Activated CD4-positive, alpha-beta T cell treated with anti-CD3 and anti-CD28 coated beads, Interleukin-2, amount 10 ng/mL, durations not matched to agents 24 days and 14 days (primary cell): ENCODE results near the gene BBIP1. TPM values are rescaled to one million over a fixed set of nuclear protein-coding genes. Genes with fewer than 3 reads are reported as not detected.
A peak's percentile ranks its signal among the peaks of the same experiment; 100 is the strongest.

ENCODE experiments used
- DNase-seq: peaks from one replicate; pipeline ENCODE4 v3.0.0; 2022
- H3K27ac Mint-ChIP-seq: one replicate; pipeline ENCODE4 v1.8.0; 2022; ENCODE audit warnings: mild to moderate bottlenecking, mixed read lengths
- H3K27me3 Mint-ChIP-seq: one replicate; pipeline ENCODE4 v1.8.0; 2022; ENCODE audit warnings: mixed read lengths
- H3K36me3 Mint-ChIP-seq: one replicate; pipeline ENCODE4 v1.8.0; 2022; ENCODE audit warnings: low read depth, mild to moderate bottlenecking, mixed read lengths
- H3K4me1 Mint-ChIP-seq: one replicate; pipeline ENCODE4 v1.8.0; 2021; ENCODE audit warnings: mixed read lengths
- H3K4me3 Mint-ChIP-seq: one replicate; pipeline ENCODE4 v1.8.0; 2022; ENCODE audit warnings: mild to moderate bottlenecking, moderate library complexity, mixed read lengths
- H3K9me3 Mint-ChIP-seq: one replicate; pipeline ENCODE4 v1.8.0; 2021; ENCODE audit warnings: mixed read lengths
- intact Hi-C: fragments of 100-400 bp; cut with micrococcal nuclease; formaldehyde crosslinking; loops from one replicate; pipeline ENCODE4 v1.15.1; 2023
- total RNA-seq: library from RNA; stranded (reverse); gene quantifications from 2 replicates; pipeline ENCODE4 v1.2.3, GENCODE V29; 2022

The BBIP1 gene
- total RNA-seq, 1 donor from 2014 or later = 31.1 TPM

DNA sequence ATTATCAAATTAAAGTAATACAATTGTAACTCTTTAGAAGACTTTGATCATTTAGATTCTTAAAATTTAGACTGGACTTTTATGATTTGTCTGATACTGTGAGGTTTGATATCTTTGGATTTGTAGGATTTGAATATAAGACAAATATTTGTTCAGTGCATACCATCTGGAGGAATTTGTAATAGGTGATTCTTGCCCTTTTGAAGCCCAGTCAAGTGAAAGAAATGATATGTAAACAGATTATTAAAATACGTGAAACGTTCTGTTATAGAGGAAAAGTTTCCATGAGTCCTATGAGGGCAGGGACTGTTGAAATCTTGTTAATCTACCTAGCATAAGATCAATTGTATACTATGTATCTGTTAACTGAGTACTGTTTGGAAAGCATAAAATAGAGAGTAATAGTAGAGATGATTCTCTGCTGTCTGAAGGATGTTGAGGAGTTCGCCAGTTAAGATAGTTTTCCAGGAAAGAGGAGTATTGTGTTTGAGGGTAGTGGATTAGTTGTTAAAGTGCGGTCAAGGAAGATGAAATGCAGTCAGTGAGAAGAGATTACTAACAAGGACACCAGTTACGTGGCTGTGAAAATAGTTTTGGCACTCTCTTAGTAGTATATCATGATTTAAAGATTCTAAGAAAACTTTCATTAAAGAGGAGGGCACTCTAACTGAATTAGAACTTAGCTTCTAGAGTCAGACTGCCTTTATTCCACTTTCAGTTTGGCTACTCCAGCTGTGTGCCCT lies 32.9 kb downstream of the BBIP1 start:
- no peak for DNase-seq
- intact Hi-C loops = no loop called here
- Mint-ChIP-seq H3K4me3 (no peak overlapping the region), H3K36me3 (peaks cover 55% of the 10 kb centered on the region), H3K27me3 (no peaks in the 10 kb centered on the region), H3K27ac (no peak overlapping the region), H3K4me1 (peaks cover 19% of the 10 kb centered on the region), H3K9me3 (no peaks in the 10 kb centered on the region)

DNA sequence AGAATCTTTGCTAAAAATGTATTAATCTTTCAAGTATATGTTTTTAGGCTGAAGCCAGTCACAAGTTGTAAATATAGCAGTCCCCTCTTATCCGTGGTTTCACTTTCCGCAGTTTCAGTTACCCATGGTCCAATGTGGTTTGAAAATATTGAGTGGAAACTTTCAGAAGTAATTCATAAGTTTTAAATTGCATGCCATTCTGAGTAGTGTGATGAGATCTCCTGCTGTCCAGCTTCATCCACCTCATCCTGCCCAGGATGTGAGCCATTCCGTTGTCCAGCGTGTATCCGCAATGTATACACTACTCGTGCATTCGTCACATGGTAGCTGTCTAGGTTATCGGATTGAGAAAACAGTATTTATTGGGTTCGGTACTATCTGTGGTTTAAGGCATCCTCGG lies 35.1 kb downstream of the BBIP1 start:
- peak overlapping the region; percentile 70 for H3K4me3 Mint-ChIP-seq
- no peaks in the 10 kb centered on the region for H3K27me3 Mint-ChIP-seq
- intact Hi-C loops = no loop called here
- H3K9me3 Mint-ChIP-seq = no peaks in the 10 kb centered on the region
- H3K27ac Mint-ChIP-seq = peak overlapping the region; percentile 60
- peaks cover 51% of the 10 kb centered on the region for H3K36me3 Mint-ChIP-seq
- DNase-seq = no peak
- peaks cover 28% of the 10 kb centered on the region for H3K4me1 Mint-ChIP-seq

DNA sequence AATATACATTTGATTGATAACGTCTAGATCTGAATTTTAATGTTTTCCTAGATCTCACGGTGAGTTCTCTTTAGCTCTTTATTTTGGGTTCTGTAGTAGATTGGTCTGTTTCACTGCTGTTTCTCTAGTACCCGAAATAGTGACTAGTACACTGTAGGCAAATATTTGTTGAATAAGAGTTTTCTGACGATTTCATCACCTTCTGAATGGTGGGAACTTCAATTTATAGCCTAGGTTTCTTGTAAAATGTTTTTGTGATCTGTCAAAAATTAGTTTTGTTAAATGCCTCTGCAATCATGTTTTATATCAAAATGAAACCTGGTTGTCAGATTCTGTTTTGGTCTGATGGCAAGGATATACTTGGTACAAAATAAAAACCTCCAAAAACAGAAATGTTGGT lies 37.1 kb downstream of the BBIP1 start:
- H3K4me3 Mint-ChIP-seq = no peak overlapping the region
- no peak for DNase-seq
- peaks cover 51% of the 10 kb centered on the region for H3K36me3 Mint-ChIP-seq
- H3K9me3 Mint-ChIP-seq = no peaks in the 10 kb centered on the region
- peaks cover 31% of the 10 kb centered on the region for H3K4me1 Mint-ChIP-seq
- intact Hi-C loops = no loop called here
- no peaks in the 10 kb centered on the region for H3K27me3 Mint-ChIP-seq
- H3K27ac Mint-ChIP-seq = no peak overlapping the region

DNA sequence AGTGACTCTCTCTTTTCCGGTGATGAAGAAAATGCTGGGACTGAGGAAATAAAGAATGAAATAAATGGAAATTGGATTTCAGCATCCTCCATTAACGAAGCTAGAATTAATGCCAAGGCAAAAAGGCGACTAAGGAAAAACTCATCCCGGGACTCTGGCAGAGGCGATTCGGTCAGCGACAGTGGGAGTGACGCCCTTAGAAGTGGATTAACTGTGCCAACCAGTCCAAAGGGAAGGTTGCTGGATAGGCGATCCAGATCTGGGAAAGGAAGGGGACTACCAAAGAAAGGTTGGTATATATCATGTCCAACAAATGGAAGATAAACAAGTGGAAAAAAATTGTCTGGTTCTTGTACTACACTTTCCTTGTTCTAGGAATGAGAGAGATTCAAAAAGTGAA lies 37.7 kb downstream of the BBIP1 start:
- no peaks in the 10 kb centered on the region for H3K9me3 Mint-ChIP-seq
- H3K4me1 Mint-ChIP-seq = peaks cover 31% of the 10 kb centered on the region
- peaks cover 50% of the 10 kb centered on the region for H3K36me3 Mint-ChIP-seq
- intact Hi-C loops = no loop called here
- H3K27me3 Mint-ChIP-seq = no peaks in the 10 kb centered on the region
- H3K4me3 Mint-ChIP-seq = no peak overlapping the region
- peak overlapping the region; percentile 12 for H3K27ac Mint-ChIP-seq
- DNase-seq = no peak

DNA sequence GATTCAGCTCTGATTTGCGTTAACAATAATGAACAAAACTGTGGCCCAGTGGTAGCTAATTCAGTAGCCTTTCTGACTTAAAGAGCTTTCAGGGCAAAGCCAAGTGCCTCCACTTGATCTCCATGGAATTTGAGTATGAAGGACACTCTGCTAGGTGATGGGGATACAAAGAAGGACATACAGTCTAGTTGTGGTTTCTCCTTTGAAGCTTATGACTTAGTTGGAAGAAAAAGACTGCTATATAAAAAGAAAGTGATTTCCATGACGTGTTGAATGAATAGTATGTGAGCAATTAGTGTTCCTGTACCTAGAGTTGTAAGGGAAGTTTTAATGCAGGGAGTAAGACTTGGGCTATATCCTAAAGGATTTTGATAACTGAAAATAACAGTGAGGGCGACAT lies 39.0 kb downstream of the BBIP1 start:
- Mint-ChIP-seq H3K27me3 (no peaks in the 10 kb centered on the region), H3K36me3 (peaks cover 49% of the 10 kb centered on the region), H3K27ac (no peak overlapping the region), H3K4me3 (no peak overlapping the region), H3K9me3 (no peaks in the 10 kb centered on the region), H3K4me1 (peaks cover 27% of the 10 kb centered on the region)
- DNase-seq = no peak
- intact Hi-C loops = no loop called here

DNA sequence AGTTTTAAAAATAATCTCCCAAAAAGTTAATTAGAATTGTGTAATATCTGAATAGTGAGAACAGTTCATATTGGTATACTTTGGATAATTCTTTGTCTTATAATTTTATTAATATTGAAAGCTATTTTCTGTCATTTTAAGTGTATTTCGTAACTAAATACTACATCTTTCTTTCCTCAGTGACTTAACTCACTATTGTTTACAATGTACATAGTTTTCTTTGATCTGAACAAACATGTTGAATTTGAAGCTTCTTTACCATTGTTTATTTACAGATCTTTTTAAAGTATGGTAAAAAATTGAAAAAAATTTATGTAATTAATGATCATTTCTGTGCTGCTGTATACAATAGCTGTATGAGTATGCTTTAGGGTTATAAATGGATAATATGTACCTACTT lies 42.2 kb downstream of the BBIP1 start:
- no peak overlapping the region for H3K4me3 Mint-ChIP-seq
- intact Hi-C loops = no loop called here

DNA sequence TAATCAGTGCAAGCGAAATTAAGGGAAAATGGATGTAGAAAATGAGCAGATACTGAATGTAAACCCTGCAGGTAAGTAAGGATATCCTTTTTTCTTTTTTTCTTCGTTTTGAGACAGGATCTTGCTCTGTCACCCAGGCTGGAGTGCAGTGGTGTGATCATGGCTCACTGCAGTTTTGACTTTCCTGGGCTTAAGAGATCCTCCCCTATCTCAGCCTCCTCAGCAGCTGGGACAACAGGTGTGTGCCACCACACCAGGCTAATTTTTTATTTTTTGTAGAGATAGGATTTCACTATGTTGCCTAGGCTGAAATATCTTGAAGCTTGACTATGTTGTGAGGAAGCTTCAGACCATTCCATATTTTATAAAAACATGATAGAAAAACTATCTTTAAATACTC lies 43.0 kb downstream of the BBIP1 start:
- Mint-ChIP-seq H3K9me3 (no peaks in the 10 kb centered on the region), H3K36me3 (peaks cover 27% of the 10 kb centered on the region), H3K4me1 (peaks cover 27% of the 10 kb centered on the region), H3K4me3 (no peak overlapping the region), H3K27ac (no peak overlapping the region), H3K27me3 (no peaks in the 10 kb centered on the region)
- DNase-seq = no peak
- intact Hi-C loops = no loop called here

More for the DNA sequence above, 42.2 kb downstream of the BBIP1 start:
- Mint-ChIP-seq H3K36me3 (peaks cover 33% of the 10 kb centered on the region), H3K4me1 (peaks cover 26% of the 10 kb centered on the region), H3K9me3 (no peaks in the 10 kb centered on the region), H3K27ac (no peak overlapping the region), H3K27me3 (no peaks in the 10 kb centered on the region)
- DNase-seq = no peak

DNA sequence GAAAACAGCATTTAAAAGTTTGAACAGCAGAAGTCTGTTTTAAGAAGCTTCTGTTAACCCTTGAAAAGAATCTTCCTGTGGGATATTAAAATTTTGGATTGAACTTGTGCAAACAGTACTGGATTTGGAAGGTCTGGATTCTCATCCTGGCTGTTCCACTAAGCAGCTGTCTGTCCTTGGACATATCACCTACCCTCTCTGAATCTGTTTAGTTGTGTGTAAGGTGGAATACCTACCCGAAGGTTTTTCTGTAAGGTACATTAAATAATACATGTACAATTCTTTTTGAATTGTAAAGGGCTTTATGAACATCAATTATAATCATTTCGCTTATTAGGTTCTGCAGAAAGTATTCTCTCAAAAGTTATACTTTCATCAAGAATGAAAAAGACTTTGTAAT lies 45.0 kb downstream of the BBIP1 start:
- intact Hi-C loops = no loop called here
- Mint-ChIP-seq H3K27ac (peak overlapping the region; percentile 23), H3K9me3 (no peaks in the 10 kb centered on the region), H3K36me3 (peaks cover 20% of the 10 kb centered on the region), H3K4me1 (peaks cover 40% of the 10 kb centered on the region), H3K27me3 (no peaks in the 10 kb centered on the region), H3K4me3 (peak overlapping the region; percentile 78)
- DNase-seq = no peak

DNA sequence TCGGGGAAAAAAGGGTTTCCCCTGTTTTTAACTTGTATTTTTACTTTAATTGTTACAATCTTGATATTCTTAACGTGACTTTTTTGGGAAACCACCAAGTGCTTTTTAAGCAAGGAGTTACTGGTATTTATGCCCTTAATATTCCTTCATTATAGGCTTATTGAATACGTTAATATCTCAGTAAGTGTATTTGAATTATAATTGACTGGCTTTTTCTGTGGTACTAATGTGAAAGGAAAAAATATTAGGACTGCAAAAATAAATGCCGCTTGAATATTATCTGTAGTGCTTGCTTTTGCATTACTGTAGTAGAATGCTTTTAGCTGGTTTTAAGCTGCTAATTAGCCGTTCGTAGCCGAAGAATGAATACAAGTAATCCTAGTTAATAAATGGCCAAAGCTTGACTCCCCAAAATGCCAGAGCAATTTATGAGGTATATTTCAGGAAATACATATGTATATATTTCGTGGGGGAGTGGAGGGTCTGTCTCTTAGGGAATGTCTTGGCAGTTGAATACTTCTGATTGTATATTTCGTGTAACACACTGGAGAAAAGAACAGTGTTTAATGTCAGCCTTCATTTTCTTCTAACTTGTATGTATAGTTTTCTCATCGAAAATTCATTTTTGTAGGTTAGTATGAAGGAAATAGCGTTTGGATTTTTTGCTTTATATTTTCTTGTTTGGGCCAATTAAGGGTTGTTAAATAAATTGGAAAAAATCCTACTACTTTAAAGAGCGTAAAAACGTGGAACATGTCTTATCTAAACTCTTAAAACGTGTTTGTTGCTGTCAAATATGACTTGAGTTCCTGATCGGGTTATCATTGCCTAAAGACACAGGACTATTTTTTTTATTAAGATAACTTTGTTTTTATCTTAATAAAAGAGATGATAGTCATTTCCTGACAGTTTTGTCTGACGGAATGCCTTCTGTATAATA lies 45.7 kb downstream of the BBIP1 start:
- Mint-ChIP-seq H3K36me3 (peaks cover 14% of the 10 kb centered on the region), H3K27ac (peak overlapping the region; percentile 93), H3K4me1 (peaks cover 44% of the 10 kb centered on the region), H3K4me3 (peak overlapping the region; percentile 88), H3K9me3 (no peaks in the 10 kb centered on the region), H3K27me3 (no peaks in the 10 kb centered on the region)
- no peak for DNase-seq
- intact Hi-C loops = loop anchor here (1.0 kb wide), 2 partner anchors 9 to 46 kb away; partner anchors contain the start of genes BBIP1 and SHOC2

DNA sequence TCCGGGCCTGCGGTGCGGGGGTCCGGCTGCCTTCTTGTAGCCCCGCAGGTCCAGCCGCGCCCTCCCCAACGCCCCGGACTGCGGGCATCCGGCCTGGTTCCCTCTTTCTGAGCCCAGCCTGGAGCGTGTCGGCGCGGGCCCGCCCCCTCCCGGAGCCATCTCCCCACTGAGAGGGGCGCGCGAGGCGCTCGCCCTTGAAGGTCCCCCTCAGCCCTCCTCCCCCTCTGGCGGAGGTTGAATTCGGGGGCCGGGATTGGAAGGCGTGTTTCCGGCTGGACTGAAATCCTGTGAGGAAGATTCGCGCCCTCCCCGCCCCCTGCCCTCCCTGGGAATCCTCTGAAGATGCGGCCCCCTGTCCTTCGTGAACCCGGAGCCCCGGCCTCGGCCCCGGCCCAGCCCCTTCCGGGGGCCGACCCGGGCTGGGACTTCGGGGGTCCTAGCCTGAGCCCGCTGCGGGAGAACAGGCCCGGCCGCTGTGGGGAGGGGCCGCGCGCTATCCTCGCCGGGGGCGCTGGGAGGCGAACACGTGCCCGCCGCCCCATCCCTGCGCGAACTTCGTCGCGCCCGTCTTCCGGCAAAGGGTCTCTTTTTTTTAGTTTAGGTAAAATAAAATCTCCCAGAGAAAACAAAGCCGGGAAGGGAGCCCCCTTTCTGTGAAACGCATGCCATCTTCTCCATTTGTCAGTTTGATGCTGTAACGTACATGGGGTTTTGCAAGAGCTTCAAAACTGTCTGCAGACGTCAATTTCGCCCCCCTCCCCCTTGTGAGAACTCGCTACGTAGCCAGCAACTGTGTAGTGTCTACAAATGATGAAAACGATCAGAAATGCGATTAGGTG lies 46.6 kb downstream of the BBIP1 start:
- Mint-ChIP-seq H3K9me3 (no peaks in the 10 kb centered on the region), H3K27ac (peak overlapping the region; percentile 93), H3K4me3 (peak overlapping the region; percentile 88), H3K4me1 (peaks cover 50% of the 10 kb centered on the region), H3K27me3 (no peaks in the 10 kb centered on the region), H3K36me3 (peaks cover 8% of the 10 kb centered on the region)
- DNase-seq = peak; percentile 91
- intact Hi-C loops = loop anchor here (1.0 kb wide), 2 partner anchors 8 to 47 kb away; partner anchors contain the start of genes BBIP1 and SHOC2

DNA sequence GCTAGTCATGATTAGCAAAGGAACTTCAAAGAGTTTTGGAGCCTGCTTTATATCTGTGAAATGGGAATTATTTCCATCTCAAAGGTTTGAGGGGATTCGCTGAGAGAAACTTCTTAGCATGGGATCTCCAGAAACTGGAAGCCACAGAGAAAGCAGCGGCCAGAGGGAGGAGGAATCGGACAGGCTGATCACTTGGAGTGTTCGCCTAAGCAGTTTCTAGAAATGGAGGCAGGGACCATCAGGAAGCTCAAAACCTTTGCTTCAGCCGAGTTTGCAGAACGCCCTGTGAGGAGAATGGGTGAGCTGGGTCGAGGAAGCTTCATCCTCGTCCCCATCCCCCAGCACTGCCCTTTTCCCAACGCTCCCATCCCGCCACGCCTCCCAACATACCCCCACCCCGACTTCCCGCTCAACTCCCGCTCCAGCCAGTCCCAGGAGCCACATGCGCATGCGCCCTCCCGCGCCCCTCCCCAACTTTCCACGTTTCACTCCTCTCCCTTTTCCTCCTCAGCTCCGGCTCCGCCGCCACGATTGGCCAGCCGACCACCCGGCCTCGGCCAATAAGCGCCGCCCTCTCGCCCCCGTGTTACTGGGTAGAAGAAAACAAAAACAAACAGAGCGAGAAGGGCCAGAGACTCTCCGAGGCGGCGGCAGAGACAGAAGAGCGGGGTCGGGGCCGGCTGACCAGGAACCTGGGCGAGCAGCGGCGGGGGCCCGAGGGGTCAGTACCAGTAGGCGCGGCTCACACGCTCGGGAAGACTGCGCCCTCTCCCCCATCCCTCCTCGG lies 47.5 kb downstream of the BBIP1 start, which contains the start of gene PDCD4:
Gene PDCD4 (plus strand): TSS at position 631 of the 787 bp plus-strand sequence. CDS start 4,100 bp downstream, outside the sequence.
- H3K27ac Mint-ChIP-seq = peak within 1 kb of the TSS; percentile 95
- no peaks in the 10 kb centered on the region for H3K27me3 Mint-ChIP-seq
- peaks cover 6% of the 10 kb centered on the region for H3K36me3 Mint-ChIP-seq
- H3K9me3 Mint-ChIP-seq = no peaks in the 10 kb centered on the region
- H3K4me3 Mint-ChIP-seq = peak within 1 kb of the TSS; percentile 88
- H3K4me1 Mint-ChIP-seq = peaks cover 55% of the 10 kb centered on the region
- DNase-seq = peak; percentile 99
- intact Hi-C loops = loop anchor here (1.0 kb wide), 3 partner anchors 7 to 48 kb away; partner anchors contain the start of genes BBIP1 and SHOC2

DNA sequence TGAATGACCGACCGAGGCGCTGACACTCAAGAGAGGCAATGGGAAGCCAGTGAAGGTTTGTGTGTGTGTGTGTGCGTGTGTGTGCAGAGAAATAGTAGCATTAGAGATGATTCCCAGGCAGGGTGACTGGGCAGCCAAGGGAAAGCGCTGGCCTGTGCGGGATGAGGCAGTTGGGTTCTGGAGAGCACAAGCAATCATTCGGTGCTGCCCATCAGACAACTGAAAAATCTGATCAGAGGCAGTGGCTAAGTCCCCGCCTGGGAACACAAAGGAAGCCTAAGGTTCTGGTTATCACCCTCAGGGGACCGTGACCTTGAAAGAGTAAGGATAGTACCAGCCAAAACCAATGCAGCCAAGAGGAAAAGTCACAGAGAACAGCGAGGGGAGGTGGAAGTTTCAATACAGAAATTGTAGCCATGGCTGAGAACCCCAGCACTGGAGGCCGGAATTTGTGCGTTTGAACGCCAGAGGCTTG lies 48.1 kb downstream of the BBIP1 start:
- Mint-ChIP-seq H3K27ac (peak overlapping the region; percentile 95), H3K4me3 (peak overlapping the region; percentile 88), H3K9me3 (no peaks in the 10 kb centered on the region), H3K36me3 (peaks cover 4% of the 10 kb centered on the region), H3K27me3 (no peaks in the 10 kb centered on the region), H3K4me1 (peaks cover 61% of the 10 kb centered on the region)
- intact Hi-C loops = loop anchor here (1.0 kb wide), 1 partner anchor 14 kb away; no protein-coding TSS in a partner anchor
- DNase-seq = peak; percentile 62
